CD4-positive, alpha-beta T cell (primary cell): ENCODE data around the gene HECTD4. TPM values are rescaled to one million over a fixed set of nuclear protein-coding genes. Genes with fewer than 3 reads are reported as not detected.

Experiments
- ATAC-seq: fragments of 200-7000 bp; cut with Tn5 transposase; one replicate; pipeline ENCODE4 v1.10.0; 2022; ENCODE audit warnings: mild to moderate bottlenecking; ENCODE audit not compliant: poor library complexity
- CTCF ChIA-PET: fragments of 350-600 bp; sonication (Branson Sonifier 250); formaldehyde crosslinking; loops from one replicate; lab custom pipeline; 2021; ENCODE audit warnings: antibody characterized with exemption, inconsistent platforms; lab: Charles Lee
- POLR2A ChIA-PET: fragments of 350-600 bp; sonication (Branson Sonifier 250); formaldehyde crosslinking; loops from one replicate; lab custom pipeline; 2021; ENCODE audit warnings: antibody characterized with exemption, inconsistent platforms; lab: Charles Lee
- DNase-seq, 14 experiments: peaks; one replicate each; pipeline ENCODE4 v3.0.0-alpha.2; 2013 to 2020; ENCODE audit warnings: mixed read lengths in 2 of 14
- H3K27ac ChIP-seq, 2 donors: one replicate each; pipeline versions ENCODE4 v1.5.1 to v1.7.0; 2013; ENCODE audit warnings: low read length in 2 of 2, low read depth in 1 of 2, mild to moderate bottlenecking in 1 of 2
- H3K27me3 ChIP-seq, 2 experiments: 1 replicate in 1 of 2; 2 replicates in 1 of 2; pipeline versions ENCODE4 v1.6.1 to v1.7.0; 2013; ENCODE audit warnings: low read length in 2 of 2, control low read depth in 1 of 2, mild to moderate bottlenecking in 1 of 2, moderate library complexity in 1 of 2; ENCODE audit not compliant: insufficient read depth in 2 of 2, control insufficient read depth in 1 of 2
- H3K36me3 ChIP-seq: one replicate; pipeline ENCODE4 v1.6.1; 2013; ENCODE audit warnings: low read length, control low read depth; ENCODE audit not compliant: insufficient read depth
- H3K4me1 ChIP-seq: one replicate; pipeline ENCODE4 v1.6.1; 2013; ENCODE audit warnings: low read length, control low read depth; ENCODE audit not compliant: insufficient read depth
- H3K4me3 ChIP-seq: one replicate; pipeline ENCODE4 v1.5.1; 2013; ENCODE audit warnings: mild to moderate bottlenecking, low read length, moderate library complexity
- H3K9me3 ChIP-seq, 2 experiments: 1 replicate in 1 of 2; 2 replicates in 1 of 2; pipeline versions ENCODE4 v1.6.1 to v1.7.0; 2013; ENCODE audit warnings: low read length in 2 of 2, mild to moderate bottlenecking in 2 of 2, control low read depth in 1 of 2, moderate library complexity in 1 of 2; ENCODE audit not compliant: control insufficient read depth in 1 of 2, insufficient read depth in 1 of 2
- H3K27ac Mint-ChIP-seq: one replicate; pipeline ENCODE4 v1.8.0; 2020; ENCODE audit warnings: mixed read lengths
- H3K27me3 Mint-ChIP-seq: one replicate; pipeline ENCODE4 v1.8.0; 2021; ENCODE audit warnings: mixed read lengths
- H3K36me3 Mint-ChIP-seq: one replicate; pipeline ENCODE4 v1.8.0; 2021; ENCODE audit warnings: low read depth, mixed read lengths
- H3K4me1 Mint-ChIP-seq: one replicate; pipeline ENCODE4 v1.8.0; 2021; ENCODE audit warnings: low read depth, mixed read lengths
- H3K4me3 Mint-ChIP-seq: one replicate; pipeline ENCODE4 v1.8.0; 2020; ENCODE audit warnings: mild to moderate bottlenecking, mixed read lengths
- H3K9me3 Mint-ChIP-seq: one replicate; pipeline ENCODE4 v1.8.0; 2020; ENCODE audit warnings: mixed read lengths
- CTCF ChIP-seq: fragments of 200-600 bp; IDR thresholded peaks from one replicate; pipeline ENCODE4 v1.8.0; 2022; ENCODE audit warnings: antibody characterized with exemption, mild to moderate bottlenecking
- intact Hi-C, 2 experiments: fragments of 100-400 bp; cut with DNase I in 1 of 2; cut with micrococcal nuclease in 1 of 2; formaldehyde crosslinking; loops; one replicate each; pipeline versions ENCODE4 v1.15.1 to v1.9.0; 2023 to 2025; cut with DNase I, micrococcal nuclease
- total RNA-seq, 174 experiments: library from RNA in 2 of 174; stranded (reverse) in 2 of 174; gene quantifications; one replicate each; pipeline ENCODE4 v1.2.3 and lab custom pipeline; 2021 to 2026

HECTD4 gene
- total RNA-seq, 2 experiments from 2014 or later = 40.2 to 43.3 TPM

- Mint-ChIP-seq H3K4me1 (no peaks in the 10 kb centered on the region), H3K27ac (no peak overlapping the region), H3K36me3 (peaks cover 95% of the 10 kb centered on the region), H3K9me3 (no peaks in the 10 kb centered on the region), H3K4me3 (no peak overlapping the region), H3K27me3 (no peaks in the 10 kb centered on the region)
- no peak overlapping the region for H3K27ac ChIP-seq
- intact Hi-C loops = no loop called here
- DNase-seq (no peak), ATAC-seq (no peak)
- H3K27me3 ChIP-seq = no peaks in the 10 kb centered on the region
- no peaks in the 10 kb centered on the region for H3K4me1 ChIP-seq
- peaks cover 71% of the 10 kb centered on the region for H3K36me3 ChIP-seq
- ChIA-PET POLR2A (no interaction called here), CTCF (interaction anchor here (1.6 kb wide), 1 partner anchor 153 kb away, joined by 4 read pairs; no protein-coding TSS in a partner anchor)
- TF ChIP-seq CTCF = no peak
- H3K9me3 ChIP-seq = no peaks in the 10 kb centered on the region
- H3K4me3 ChIP-seq = no peak overlapping the region
These were observed 147.9 kb downstream of the HECTD4 start for GRCh38 chr12:112234303-112234702.

- H3K4me3 Mint-ChIP-seq = no peak overlapping the region
- intact Hi-C loops = no loop called here
- Histone ChIP-seq H3K27me3 (no peaks in the 10 kb centered on the region), H3K9me3 (no peaks in the 10 kb centered on the region), H3K4me1 (no peaks in the 10 kb centered on the region), H3K4me3 (no peak overlapping the region), H3K27ac (no peak overlapping the region), H3K36me3 (peaks cover 72% of the 10 kb centered on the region)
- no peak for ATAC-seq
- no peaks in the 10 kb centered on the region for H3K27me3 Mint-ChIP-seq
- CTCF ChIA-PET = no interaction called here
- DNase-seq = no peak
- no peaks in the 10 kb centered on the region for H3K4me1 Mint-ChIP-seq
- no peak for TF ChIP-seq CTCF
- peaks cover 95% of the 10 kb centered on the region for H3K36me3 Mint-ChIP-seq
- no peak overlapping the region for H3K27ac Mint-ChIP-seq
- no peaks in the 10 kb centered on the region for H3K9me3 Mint-ChIP-seq
- POLR2A ChIA-PET = no interaction called here
These were observed 149.0 kb downstream of the HECTD4 start for GRCh38 chr12:112233242-112233641.

- Mint-ChIP-seq H3K9me3 (no peaks in the 10 kb centered on the region), H3K4me3 (no peak overlapping the region), H3K36me3 (peaks cover 85% of the 10 kb centered on the region), H3K4me1 (no peaks in the 10 kb centered on the region), H3K27ac (no peak overlapping the region), H3K27me3 (no peaks in the 10 kb centered on the region)
- no peaks in the 10 kb centered on the region for H3K9me3 ChIP-seq
- no peak for DNase-seq
- ChIA-PET CTCF (no interaction called here), POLR2A (no interaction called here)
- H3K4me1 ChIP-seq = no peaks in the 10 kb centered on the region
- intact Hi-C loops = no loop called here
- no peak for TF ChIP-seq CTCF
- no peaks in the 10 kb centered on the region for H3K27me3 ChIP-seq
- no peak overlapping the region for H3K4me3 ChIP-seq
- ATAC-seq = no peak
- no peak overlapping the region for H3K27ac ChIP-seq
- peaks cover 69% of the 10 kb centered on the region for H3K36me3 ChIP-seq
These were observed 152.1 kb downstream of the HECTD4 start for GRCh38 chr12:112230136-112230535.
